Right lobe of liver (tissue), 4 donors: ENCODE data around the gene RNU2-63P.
"Not testable (repeated sequence)": the region's sequence is repeated elsewhere in the genome, so short reads cannot be mapped to it uniquely, and the experiment has no call there.

Source experiments
- POLR2A ChIP-seq: fragments of 450-650 bp; IDR thresholded peaks from one replicate; pipeline ENCODE4 v1.6.1; 2017; ENCODE audit warnings: antibody characterized with exemption, mild to moderate bottlenecking
- TF ChIP-seq, protein P1 (sequence below), 4 donors: fragments of 200-600 bp in 3 of 4; fragments of 450-650 bp in 1 of 4; IDR thresholded peaks; one replicate each; pipeline versions ENCODE4 v1.5.1 to v1.8.0; 2016 to 2022; ENCODE audit warnings: antibody characterized with exemption in 4 of 4, mild to moderate bottlenecking in 2 of 4
- donor health status: DM: no; HTN: no; CAD: no.
- donor health status: DM: no; HTN: no; CAD: no.
- donor health status: DM: no; HTN: yes; CAD: no.

DNA sequence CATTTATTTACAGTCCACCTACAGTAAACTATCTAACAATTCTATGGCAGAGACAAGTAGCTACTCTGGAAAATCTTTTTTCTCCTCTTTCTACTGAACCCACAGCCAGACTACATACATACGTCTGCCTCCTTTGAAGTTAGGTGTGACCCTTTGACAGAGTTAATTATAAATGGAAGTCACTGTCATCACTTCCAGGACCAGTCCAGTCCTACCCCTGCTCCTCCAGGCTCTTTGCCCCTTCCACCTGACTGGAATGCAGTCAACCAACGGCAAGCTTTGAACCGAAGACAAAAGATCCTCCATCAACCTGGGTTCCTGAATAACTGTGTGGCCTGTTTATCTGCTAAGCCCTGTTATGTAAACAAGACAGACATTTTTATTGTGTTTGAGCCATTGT lies 35.2 kb downstream of the RNU2-63P start:
- TF ChIP-seq POLR2A: not testable (repeated sequence)
- TF ChIP-seq, protein P1, sequence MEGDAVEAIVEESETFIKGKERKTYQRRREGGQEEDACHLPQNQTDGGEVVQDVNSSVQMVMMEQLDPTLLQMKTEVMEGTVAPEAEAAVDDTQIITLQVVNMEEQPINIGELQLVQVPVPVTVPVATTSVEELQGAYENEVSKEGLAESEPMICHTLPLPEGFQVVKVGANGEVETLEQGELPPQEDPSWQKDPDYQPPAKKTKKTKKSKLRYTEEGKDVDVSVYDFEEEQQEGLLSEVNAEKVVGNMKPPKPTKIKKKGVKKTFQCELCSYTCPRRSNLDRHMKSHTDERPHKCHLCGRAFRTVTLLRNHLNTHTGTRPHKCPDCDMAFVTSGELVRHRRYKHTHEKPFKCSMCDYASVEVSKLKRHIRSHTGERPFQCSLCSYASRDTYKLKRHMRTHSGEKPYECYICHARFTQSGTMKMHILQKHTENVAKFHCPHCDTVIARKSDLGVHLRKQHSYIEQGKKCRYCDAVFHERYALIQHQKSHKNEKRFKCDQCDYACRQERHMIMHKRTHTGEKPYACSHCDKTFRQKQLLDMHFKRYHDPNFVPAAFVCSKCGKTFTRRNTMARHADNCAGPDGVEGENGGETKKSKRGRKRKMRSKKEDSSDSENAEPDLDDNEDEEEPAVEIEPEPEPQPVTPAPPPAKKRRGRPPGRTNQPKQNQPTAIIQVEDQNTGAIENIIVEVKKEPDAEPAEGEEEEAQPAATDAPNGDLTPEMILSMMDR (IDR thresholded peaks at IDR 0.05): not testable (repeated sequence)
